SU-DHL-6 (cell line): ENCODE measurements around the gene CHST10.

Experiments
- CTCF ChIP-seq: fragments of 200-600 bp; sonication (generic); IDR thresholded peaks from one replicate; pipeline ENCODE4 v1.5.1; 2017; ENCODE audit warnings: antibody characterized with exemption, mild to moderate bottlenecking, low read length, moderate library complexity; ENCODE audit not compliant: insufficient read depth, poor library complexity, severe bottlenecking
- EZH2phosphoT487 ChIP-seq: fragments of 200-600 bp; sonication (generic), shearing (Covaris generic); conservative IDR thresholded peaks from 2 replicates; pipeline ENCODE4 v1.6.1; 2018; ENCODE audit warnings: mild to moderate bottlenecking, antibody characterized with exemption, low read length, moderate library complexity, mixed read lengths

GRCh38 chr2:100451734-100452133 lies 34.3 kb upstream of the CHST10 start:
- no peak for TF ChIP-seq CTCF
- no peak for TF ChIP-seq EZH2phosphoT487
